GM18519 (cell line): ENCODE results near the gene TMEM169.
"Not testable (repeated sequence)": the region's sequence is repeated elsewhere in the genome, so short reads cannot be mapped to it uniquely, and the experiment has no call there.

Experiments used
- ATAC-seq: cut with Tn5 transposase; IDR thresholded peaks from one replicate; pipeline ENCODE4 v1.9.1; 2021; ENCODE audit warnings: mild to moderate bottlenecking, moderate library complexity; ENCODE audit not compliant: unreplicated experiment, low FRiP score

TMEM169 gene

DNA sequence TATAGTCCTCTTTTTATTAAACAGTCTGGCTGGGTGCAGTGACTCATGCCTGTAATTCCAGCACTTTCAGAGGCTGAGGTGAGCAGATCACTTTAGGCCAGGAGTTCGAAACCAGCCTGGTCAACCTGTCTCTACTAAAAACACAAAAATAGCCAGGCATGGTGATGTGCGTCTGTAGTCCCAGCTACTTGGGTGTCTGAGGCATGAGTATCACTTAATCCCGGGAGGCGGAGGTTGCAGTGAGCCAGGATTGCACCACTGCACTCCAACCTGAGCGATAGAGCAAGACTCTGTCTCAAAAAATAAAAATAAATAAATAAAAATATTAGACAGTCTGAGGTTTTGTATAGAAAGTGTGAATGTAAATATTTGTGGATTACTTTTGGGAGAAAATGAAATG lies 45.2 kb downstream of the TMEM169 start:
- no peak for ATAC-seq

DNA sequence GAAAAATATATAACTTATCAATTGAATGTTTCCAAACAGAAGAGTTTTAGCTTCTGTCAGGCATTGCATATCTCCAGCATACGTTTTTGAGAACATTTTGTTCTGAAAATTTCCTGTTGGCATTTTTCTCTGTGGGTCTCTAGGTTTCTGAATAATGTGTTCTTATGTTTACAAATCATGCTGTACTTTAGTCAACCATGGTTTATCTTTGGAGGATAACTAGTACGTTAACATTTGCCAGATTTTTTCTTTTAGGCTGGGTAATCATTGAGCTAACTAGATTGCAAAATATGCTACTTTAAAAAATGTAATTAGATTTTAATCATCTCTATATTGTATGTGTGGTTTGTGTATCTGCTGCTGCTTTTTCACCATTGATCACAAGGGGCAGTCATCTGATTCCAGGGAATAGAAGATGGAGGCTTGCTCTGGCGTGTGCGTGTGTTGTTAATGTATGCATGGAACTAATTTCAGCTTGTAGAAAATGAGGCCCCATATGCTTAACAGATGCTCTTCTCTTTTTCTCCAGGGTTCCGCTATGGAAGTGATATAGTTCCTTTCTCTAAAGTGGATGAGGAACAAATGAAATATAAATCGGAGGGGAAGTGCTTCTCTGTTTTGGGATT lies 48.7 kb downstream of the TMEM169 start:
- no peak for ATAC-seq

DNA sequence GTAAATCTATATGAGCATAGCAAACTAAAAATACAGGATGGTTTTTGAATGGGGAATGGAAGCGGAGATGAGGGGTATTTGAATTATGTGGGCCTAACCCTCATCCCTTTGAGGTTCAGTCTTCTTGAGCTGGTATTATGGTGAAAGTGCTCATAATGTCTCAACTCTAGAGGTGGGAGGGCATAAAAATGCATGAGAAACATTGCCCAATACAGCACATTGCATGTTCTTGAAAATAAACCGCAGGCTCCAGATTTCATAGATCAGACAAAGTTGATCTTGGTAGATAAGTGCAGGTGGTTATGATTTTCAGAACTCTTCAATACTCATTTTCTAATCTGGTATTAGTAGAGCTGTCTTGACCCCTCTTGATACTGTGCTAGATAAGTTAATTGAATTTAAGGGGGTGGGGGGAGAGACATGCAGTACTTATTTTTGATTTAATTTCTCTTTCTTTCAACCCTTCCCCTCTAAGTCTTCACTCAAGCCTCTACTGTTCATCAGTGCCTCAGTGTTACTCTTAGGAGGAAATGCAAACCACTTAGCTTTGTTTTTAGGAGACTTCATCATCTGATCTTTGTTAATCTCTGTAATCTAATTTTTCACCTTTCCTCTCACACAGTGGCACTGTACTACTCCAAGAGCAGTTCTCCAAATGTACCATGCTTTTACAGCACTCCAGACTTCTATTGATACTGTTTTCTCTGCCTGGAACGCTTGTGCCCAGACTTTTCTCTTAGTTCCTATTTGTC lies 49.6 kb downstream of the TMEM169 start:
- no peak for ATAC-seq

DNA sequence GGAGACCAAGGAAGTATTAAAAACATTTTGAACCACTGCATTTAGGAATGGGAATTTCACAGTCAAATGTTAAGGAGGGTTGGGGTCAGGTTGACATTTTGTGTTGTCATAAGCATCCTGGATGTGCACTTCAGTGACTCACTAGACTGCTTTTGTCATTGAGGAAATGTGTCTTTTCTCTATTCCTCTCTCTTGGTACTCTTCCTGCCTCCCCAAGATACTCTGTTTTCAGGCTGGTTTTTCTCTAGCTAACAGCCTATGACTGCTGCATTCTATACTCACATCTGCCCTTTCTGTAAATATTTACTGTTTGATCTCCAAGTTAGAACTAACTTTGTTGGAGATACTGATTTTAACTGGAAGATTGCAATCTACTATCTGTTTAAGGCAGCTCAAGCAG lies 50.9 kb downstream of the TMEM169 start:
- no peak for ATAC-seq

DNA sequence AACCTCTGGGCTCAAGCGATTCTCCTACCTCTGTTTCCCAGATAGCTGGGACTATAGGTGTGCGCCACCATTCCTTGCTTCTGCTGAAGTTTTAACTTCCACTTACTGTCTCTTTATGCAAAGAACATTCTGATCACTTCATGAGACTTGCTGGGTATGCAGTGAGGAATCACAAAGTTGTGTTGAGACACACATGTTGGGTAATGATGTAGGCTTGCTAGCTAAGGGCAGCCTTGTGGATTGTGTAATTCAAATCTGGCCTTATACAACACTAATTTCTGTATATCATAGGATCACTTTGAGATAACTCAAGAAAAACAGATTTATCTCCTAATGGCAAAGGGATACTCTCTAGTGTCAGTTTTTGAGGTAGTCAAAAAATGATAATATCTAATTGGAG lies 51.7 kb downstream of the TMEM169 start:
- no peak for ATAC-seq

DNA sequence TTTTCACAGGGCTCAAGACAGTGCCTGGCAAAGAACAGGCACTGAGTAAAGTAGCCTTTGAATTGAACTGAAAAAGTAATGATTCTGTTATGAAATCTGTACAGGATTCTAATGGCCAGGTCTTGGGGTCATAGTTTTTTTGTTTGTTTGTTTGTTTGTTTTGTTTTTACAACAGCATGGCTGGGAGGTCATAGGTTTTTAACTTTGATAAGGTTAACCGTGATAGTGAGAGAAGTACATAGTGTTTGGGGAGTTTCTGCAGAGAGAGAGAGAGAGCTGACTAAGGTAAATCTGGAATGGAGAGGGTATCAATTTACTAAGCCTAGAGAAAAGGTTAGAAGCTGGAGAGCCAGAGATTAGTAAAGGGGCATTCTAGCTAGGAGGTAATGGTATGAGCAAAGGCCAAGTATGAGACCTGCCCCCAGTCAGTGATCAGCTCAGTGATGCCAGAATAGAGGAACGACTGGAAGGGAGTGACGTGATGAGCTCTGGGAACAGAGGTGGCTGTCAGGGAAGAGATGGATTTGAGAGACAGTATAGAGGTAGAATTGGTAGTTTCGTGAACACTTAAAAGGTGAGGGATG lies 53.3 kb downstream of the TMEM169 start:
- no peak for ATAC-seq

DNA sequence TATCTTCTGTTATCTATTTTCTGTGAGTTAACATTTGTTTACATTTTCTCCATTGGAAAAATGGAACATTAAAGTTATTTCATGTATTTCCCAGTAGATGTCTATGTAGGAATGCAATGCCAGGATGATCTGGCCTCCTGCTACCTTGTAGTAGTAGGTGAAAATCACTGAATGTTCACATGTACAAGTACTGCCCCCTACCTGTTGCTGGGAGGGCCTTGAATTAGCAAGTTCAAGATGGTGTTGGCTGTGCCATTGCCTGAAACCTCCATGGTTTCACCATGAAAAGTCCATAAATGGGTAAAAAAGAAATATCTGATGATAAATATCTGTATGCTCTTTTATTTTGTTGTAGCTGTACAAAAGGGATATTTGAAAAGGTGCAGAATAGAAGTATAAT lies 58.2 kb downstream of the TMEM169 start:
- no peak for ATAC-seq

DNA sequence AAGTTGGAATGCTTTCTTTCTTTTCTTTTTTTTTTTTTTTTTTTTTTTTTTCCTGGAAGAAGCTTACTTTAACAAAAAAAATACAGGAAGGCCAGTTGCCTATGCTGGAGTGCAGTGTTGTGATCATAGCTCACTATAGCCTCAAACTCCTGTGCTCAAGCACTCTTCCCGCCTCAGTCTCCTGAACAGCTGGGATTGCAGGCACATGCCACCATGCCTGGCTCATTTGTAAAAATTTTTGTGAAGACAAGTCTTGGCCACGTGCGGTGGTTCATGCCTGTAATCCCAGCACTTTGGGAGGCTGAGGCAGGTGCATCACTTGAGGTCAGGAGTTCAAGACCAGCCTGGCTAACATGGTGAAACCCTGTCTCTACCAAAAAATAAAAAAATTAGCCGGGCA lies 59.8 kb downstream of the TMEM169 start:
- not testable (repeated sequence) for ATAC-seq

DNA sequence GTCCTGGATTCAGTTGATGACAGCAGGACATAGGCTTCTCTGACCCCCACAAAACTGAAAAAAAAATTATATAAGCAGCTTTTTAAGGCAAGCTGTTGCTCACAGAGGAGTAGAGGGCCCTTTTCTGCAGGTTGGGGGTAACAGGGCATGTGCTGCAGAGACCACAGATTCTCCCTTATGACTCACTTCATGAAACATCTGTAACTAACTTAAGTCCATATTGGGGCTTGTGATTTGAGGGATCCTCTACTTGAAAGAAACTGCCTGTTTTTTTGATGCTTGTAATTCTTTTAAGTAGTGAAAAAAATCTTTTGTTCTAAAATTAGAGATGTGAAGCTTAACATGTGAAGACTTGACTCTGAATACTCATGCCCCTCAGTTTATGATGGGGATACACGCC lies 60.8 kb downstream of the TMEM169 start:
- peak; percentile 97 for ATAC-seq

DNA sequence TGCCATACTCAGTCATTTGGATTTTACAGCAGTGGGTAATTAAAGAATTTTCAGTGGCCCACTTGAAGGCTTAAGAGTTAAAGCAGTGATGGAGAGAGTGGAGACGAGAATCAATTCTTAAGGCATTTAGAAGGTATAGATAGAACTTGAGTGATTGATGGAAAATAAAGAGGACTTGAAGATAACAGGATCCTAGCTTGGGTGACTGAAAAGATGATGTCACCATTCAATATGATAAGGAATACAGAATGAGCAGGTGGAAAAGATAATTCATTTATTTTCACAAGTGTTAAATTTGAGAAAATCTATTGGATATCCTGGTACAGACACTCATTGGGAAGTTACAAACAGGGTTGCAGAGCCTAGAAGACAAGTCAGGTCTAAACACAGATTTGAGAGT lies 62.7 kb downstream of the TMEM169 start:
- ATAC-seq: no peak

DNA sequence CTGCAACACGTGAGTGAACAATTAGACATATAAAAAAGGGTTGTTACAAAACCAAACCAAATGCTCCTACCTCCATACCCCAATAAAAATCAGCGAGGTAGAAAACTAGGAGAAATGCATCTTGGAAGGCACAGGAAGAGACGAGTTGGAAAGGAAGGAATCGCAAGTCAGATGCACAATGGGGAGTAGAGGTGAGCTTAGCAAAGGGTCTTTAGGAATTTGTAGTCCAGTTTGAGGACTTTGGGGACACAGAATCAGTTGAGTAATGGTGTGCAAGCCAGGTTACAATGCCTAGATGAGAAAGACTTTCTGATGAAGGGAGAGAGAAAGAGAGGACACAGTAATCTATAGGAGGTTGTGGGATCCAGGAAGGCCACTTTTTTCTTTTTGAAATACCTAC lies 63.1 kb downstream of the TMEM169 start:
- no peak for ATAC-seq

DNA sequence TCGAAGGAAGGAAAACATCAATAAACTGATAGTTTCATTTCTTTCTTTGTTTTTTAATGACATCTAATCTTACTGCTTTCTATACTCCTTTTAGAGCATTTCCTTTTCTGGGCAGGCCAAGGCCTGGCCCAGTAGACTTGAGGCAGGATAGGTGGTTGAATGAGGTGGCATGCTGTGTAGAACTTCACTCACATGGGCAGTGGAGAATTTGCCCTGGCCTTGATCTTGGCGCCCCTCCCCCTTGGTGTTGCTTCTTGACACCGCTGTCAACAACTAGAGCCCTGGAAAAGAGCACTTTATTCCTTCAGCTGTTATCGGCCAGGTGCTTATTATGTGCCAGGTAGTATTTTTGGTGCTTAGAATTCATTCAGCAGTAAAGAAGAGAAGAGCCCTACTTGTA lies 64.9 kb downstream of the TMEM169 start:
- no peak for ATAC-seq

DNA sequence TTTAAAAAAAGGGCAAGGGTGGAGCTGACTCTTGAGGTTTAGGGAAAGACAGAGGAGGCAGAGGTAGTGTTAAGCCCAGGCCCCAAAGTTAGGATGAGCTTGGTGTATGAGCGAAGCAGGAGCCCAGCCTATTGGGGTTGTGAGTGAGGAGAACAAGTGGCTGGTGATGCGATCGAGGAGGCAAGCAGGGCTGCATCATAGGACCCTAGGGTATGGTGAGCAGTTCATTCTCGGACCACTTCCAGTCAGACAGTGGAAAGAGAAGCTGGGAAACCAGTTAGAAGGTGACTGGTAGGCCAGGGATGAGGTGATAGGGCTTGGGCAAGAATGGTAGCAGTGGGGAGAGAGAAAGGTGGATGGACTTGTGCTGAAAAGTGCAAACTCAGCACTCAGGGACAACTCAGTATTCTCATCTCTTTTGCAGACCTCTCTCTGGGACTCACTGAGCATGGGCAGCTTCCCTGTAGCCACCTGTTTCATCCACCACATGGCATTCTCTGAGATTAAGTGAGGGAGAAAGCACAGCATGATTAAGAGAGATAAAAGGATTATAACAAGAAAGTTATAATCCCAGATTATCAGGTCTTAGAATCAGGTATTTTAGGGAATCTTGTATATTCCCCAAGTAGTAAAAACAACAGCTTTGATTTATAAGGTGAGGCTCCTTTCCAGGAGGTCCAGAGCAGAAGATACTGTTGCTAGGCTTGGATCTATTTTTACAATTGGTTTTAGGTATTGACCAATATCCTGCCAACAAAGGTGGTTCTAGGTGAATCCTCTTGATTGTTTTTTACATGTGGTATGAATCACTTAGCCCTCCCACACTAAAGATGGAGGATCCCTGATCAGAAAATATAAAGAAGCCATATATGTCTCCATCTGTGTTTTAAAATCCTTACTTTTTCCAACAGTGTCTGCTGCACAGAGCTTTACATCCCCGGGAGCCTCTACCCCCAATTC lies 65.7 kb downstream of the TMEM169 start:
- ATAC-seq: no peak

DNA sequence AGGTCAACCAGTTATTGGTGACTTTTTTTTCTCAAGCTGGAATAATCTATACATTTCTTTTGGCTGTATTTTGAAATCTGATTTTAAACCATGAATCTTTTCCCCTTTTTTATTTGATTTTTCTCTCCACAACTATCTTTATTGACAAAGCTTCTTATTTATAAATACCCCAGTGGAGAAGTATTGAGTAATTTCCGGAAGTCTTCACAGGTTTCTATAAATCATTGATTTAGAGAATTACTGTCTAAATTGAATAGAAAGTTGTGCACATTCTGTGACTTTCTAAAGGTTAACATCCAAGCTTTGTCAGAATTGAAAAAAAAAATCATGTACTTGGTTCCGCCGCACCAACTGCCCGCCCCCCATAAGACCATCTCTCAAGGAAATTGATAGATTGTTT lies 67.3 kb downstream of the TMEM169 start:
- no peak for ATAC-seq

DNA sequence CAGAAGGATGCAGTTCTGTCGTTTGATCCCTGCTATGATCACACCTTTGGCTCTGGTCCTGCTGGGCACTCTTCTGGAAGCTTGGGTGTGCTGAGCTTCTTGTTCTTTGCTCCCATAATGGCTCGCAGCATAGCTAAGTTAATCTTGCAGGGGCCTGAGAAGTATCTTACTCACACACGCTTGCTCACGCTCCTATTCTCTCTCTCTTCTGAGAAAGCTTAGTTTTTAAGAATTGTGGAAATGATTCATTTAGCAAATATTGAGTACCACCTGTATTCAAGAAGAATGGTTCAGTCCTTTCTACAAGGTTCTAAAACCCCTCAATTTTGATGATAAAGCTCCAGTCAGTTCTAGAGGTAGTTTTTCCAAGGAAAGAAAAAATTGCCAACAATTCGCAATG lies 68.0 kb downstream of the TMEM169 start:
- no peak for ATAC-seq

DNA sequence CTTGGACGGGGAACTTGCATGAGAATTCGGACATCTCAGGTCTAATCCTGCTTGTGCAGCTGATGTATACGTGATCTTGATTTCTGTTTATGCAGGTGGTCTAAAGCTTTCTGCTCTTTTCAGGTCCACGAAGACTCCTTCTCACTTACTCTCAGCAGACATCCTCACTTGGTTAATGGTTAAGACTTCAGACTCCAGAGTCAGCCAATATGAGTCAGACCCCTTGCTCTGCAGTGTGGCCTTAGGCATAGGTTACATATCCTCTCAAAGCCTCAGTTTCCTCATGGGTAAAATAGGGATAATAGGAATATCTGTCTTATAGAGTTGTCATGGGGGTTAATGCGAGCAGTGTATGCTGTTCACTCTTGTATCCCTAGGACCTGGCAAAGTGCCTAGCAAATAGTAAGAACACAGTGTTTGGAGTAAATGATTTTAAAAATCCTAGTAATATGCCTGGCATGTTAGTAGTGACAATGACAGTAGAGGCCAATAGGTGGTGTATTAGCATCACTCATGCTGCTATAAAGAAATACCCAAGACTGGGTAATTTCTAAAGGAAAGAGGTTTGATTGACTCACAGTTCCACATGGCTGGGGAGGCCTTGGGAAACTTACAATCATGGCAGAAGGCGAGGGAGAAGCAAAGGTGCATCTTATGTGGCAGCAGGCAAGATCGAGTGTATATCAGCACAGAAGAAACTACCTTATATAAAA lies 69.8 kb downstream of the TMEM169 start:
- no peak for ATAC-seq
